Measurements from ENCODE around the gene ALG10B.

Gene ALG10B, protein sequence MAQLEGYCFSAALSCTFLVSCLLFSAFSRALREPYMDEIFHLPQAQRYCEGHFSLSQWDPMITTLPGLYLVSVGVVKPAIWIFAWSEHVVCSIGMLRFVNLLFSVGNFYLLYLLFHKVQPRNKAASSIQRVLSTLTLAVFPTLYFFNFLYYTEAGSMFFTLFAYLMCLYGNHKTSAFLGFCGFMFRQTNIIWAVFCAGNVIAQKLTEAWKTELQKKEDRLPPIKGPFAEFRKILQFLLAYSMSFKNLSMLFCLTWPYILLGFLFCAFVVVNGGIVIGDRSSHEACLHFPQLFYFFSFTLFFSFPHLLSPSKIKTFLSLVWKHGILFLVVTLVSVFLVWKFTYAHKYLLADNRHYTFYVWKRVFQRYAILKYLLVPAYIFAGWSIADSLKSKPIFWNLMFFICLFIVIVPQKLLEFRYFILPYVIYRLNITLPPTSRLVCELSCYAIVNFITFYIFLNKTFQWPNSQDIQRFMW

DNA sequence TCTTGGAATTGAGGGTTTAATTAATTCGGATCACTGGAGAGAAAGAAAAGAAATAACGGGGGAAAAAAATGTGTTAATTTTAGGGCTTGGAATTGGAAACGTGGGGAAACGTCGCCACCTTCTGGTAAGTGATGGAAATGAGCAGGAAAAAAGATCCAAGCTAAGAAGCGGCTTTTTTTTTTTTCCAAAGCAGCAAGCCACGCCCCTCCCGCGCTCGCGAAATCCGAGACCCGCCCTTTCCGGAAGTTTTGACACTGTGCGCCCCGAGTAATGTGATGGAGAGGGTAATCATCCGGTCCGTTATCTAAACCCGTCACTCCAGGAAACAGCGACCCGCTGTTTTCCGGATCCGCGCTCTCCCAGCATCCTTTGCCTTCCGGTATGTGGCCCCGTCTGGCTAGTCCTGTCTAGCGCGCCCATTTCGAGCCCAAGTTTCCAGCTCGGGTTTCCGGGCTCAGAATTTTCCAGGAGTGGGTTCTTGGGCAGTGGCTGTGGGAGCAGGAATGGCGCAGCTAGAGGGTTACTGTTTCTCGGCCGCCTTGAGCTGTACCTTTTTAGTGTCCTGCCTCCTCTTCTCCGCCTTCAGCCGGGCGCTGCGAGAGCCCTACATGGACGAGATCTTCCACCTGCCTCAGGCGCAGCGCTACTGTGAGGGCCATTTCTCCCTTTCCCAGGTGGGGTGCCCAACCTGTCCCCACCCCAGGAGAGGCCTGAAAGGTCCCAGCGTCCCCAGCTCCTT is at the start of gene ALG10B:
Gene ALG10B, plus strand, starts transcription at position 384 of the 739 bp plus-strand sequence. Its CDS starts 120 bp downstream, at position 504.
- peaks cover 3% of the 10 kb centered on the region for H3K27me3 ChIP-seq (ENCODE audit: insufficient read depth, low read depth, severe bottlenecking)
- TF ChIP-seq, protein P1, sequence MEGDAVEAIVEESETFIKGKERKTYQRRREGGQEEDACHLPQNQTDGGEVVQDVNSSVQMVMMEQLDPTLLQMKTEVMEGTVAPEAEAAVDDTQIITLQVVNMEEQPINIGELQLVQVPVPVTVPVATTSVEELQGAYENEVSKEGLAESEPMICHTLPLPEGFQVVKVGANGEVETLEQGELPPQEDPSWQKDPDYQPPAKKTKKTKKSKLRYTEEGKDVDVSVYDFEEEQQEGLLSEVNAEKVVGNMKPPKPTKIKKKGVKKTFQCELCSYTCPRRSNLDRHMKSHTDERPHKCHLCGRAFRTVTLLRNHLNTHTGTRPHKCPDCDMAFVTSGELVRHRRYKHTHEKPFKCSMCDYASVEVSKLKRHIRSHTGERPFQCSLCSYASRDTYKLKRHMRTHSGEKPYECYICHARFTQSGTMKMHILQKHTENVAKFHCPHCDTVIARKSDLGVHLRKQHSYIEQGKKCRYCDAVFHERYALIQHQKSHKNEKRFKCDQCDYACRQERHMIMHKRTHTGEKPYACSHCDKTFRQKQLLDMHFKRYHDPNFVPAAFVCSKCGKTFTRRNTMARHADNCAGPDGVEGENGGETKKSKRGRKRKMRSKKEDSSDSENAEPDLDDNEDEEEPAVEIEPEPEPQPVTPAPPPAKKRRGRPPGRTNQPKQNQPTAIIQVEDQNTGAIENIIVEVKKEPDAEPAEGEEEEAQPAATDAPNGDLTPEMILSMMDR (IDR thresholded peaks at IDR 0.05; ENCODE audit: low read depth, low read length) = peak; percentile 43; the same call in 1 of the 2 replicates

GRCh38 chr12:38268612-38269011 is 48.0 kb upstream of the ALG10B start:
- no peak overlapping the region for H3K4me3 ChIP-seq (ENCODE audit: low read depth, low read length)
- no peak for DNase-seq
- no peaks in the 10 kb centered on the region for H3K9me3 ChIP-seq (ENCODE audit: severe bottlenecking)
- H3K27ac ChIP-seq = no peak overlapping the region
- H3K36me3 ChIP-seq = no peaks in the 10 kb centered on the region
- H3K27me3 ChIP-seq (ENCODE audit: insufficient read depth, low read depth, severe bottlenecking) = no peaks in the 10 kb centered on the region
- TF ChIP-seq, protein P1 (IDR thresholded peaks at IDR 0.05; ENCODE audit: low read depth, low read length) = no peak

More for the DNA sequence above, at the start of gene ALG10B:
- Histone ChIP-seq H3K27ac (peak within 1 kb of the TSS; percentile 75), H3K36me3 (no peaks in the 10 kb centered on the region), H3K4me3 (ENCODE audit: low read depth, low read length) (peak within 1 kb of the TSS; percentile 86), H3K9me3 (ENCODE audit: severe bottlenecking) (no peaks in the 10 kb centered on the region)
- peak; percentile 92 for DNase-seq

DNA sequence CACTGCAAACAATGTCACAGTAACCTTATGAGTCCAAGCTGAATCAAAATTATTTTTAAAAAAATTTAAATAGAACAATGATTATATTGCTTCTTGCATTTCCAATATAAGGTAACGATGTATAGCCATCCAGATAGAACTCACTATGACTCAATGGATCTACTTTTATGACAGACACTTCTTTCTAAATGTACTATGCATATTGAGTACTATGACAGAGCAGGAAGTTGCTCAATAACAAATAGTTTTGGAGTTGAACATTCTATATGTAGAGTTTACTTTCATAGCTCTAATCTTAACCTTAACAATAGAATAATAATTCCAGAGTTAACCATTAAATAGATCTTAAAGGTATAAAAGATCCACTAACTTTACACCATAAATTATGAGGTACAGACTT is 46.7 kb upstream of the ALG10B start:
- Histone ChIP-seq H3K27ac (no peak overlapping the region), H3K4me3 (ENCODE audit: low read depth, low read length) (no peak overlapping the region), H3K9me3 (ENCODE audit: severe bottlenecking) (no peaks in the 10 kb centered on the region), H3K27me3 (ENCODE audit: insufficient read depth, low read depth, severe bottlenecking) (no peaks in the 10 kb centered on the region), H3K36me3 (no peaks in the 10 kb centered on the region)
- TF ChIP-seq, protein P1 (IDR thresholded peaks at IDR 0.05; ENCODE audit: low read depth, low read length) = no peak
- no peak for DNase-seq

- DNase-seq = no peak
- H3K27me3 ChIP-seq (ENCODE audit: insufficient read depth, low read depth, severe bottlenecking) = no peaks in the 10 kb centered on the region
- H3K4me3 ChIP-seq (ENCODE audit: low read depth, low read length) = no peak overlapping the region
- H3K27ac ChIP-seq = no peak overlapping the region
- H3K9me3 ChIP-seq (ENCODE audit: severe bottlenecking) = no peaks in the 10 kb centered on the region
- TF ChIP-seq, protein P1 (IDR thresholded peaks at IDR 0.05; ENCODE audit: low read depth, low read length) = no peak
- no peaks in the 10 kb centered on the region for H3K36me3 ChIP-seq
Measured at GRCh38 chr12:38279756-38280155, 36.8 kb upstream of the ALG10B start.

GRCh38 chr12:38282886-38283285 is 33.7 kb upstream of the ALG10B start:
- TF ChIP-seq, protein P1 (IDR thresholded peaks at IDR 0.05; ENCODE audit: low read depth, low read length) = no peak
- Histone ChIP-seq H3K9me3 (ENCODE audit: severe bottlenecking) (no peaks in the 10 kb centered on the region), H3K27me3 (ENCODE audit: insufficient read depth, low read depth, severe bottlenecking) (no peaks in the 10 kb centered on the region), H3K36me3 (no peaks in the 10 kb centered on the region), H3K4me3 (ENCODE audit: low read depth, low read length) (no peak overlapping the region), H3K27ac (no peak overlapping the region)
- DNase-seq = no peak

All from WERI-Rb-1 (cell line).